Brain microvascular endothelial cell (primary cell): ENCODE results near the gene PRKACA.

ENCODE experiments used
- DNase-seq: peaks from one replicate; pipeline ENCODE4 v3.0.0-alpha.2; 2020
- H3K27ac ChIP-seq: fragments of 250-450 bp; sonication (Bioruptor Pico); 2 replicates; pipeline ENCODE4 v1.5.1; 2020; ENCODE audit warnings: mild to moderate bottlenecking, moderate library complexity
- H3K27me3 ChIP-seq: fragments of 250-450 bp; sonication (Bioruptor Pico); replicated peaks from 2 replicates; pipeline ENCODE4 v1.5.1; 2020; ENCODE audit warnings: mild to moderate bottlenecking
- H3K36me3 ChIP-seq: fragments of 250-450 bp; sonication (Bioruptor Pico); replicated peaks from 2 replicates; pipeline ENCODE4 v1.5.1; 2020; ENCODE audit warnings: mild to moderate bottlenecking
- H3K4me3 ChIP-seq: 2 replicates; pipeline ENCODE4 v1.5.1; 2011; ENCODE audit warnings: low read depth, mild to moderate bottlenecking, control low read depth, low read length, moderate library complexity
- CTCF ChIP-seq: IDR thresholded peaks from 2 replicates; pipeline ENCODE4 v1.5.1; 2011; ENCODE audit warnings: low read depth, mild to moderate bottlenecking, moderate library complexity, low read length, control low read depth, inconsistent platforms; ENCODE audit errors: missing control alignments
- in situ Hi-C: cut with HindIII; loops from 2 replicates; pipeline ENCODE4 v1.10.0; 2017; ENCODE audit warnings: low sequenced_read_pairs, low pct_ligation_motif_present

Gene PRKACA

GRCh38 chr19:14055396-14055795 lies 62.2 kb downstream of the PRKACA start:
- Histone ChIP-seq H3K27ac (no peak overlapping the region), H3K4me3 (no peak overlapping the region), H3K27me3 (peaks cover 11% of the 10 kb centered on the region), H3K36me3 (no peaks in the 10 kb centered on the region)
- no peak for DNase-seq
- no peak for TF ChIP-seq CTCF
- in situ Hi-C loops: no loop called here

GRCh38 chr19:14054721-14055120 lies 62.8 kb downstream of the PRKACA start:
- in situ Hi-C loops: no loop called here
- H3K27ac ChIP-seq: no peak overlapping the region
- no peak for DNase-seq
- no peak for TF ChIP-seq CTCF
- H3K36me3 ChIP-seq: no peaks in the 10 kb centered on the region
- H3K27me3 ChIP-seq: peaks cover 10% of the 10 kb centered on the region
- H3K4me3 ChIP-seq: no peak overlapping the region

GRCh38 chr19:14054099-14054498 lies 63.5 kb downstream of the PRKACA start:
- no peak for DNase-seq
- in situ Hi-C loops: no loop called here
- no peaks in the 10 kb centered on the region for H3K36me3 ChIP-seq
- H3K27ac ChIP-seq: no peak overlapping the region
- no peak overlapping the region for H3K4me3 ChIP-seq
- TF ChIP-seq CTCF: no peak
- H3K27me3 ChIP-seq: peaks cover 9% of the 10 kb centered on the region

GRCh38 chr19:14053500-14053899 lies 64.1 kb downstream of the PRKACA start:
- H3K36me3 ChIP-seq: no peaks in the 10 kb centered on the region
- peaks cover 3% of the 10 kb centered on the region for H3K27me3 ChIP-seq
- H3K4me3 ChIP-seq: no peak overlapping the region
- in situ Hi-C loops: no loop called here
- no peak overlapping the region for H3K27ac ChIP-seq
- no peak for DNase-seq
- no peak for TF ChIP-seq CTCF

GRCh38 chr19:14053032-14053431 lies 64.5 kb downstream of the PRKACA start:
- Histone ChIP-seq H3K36me3 (no peaks in the 10 kb centered on the region), H3K27ac (no peak overlapping the region), H3K27me3 (no peaks in the 10 kb centered on the region), H3K4me3 (no peak overlapping the region)
- no peak for TF ChIP-seq CTCF
- in situ Hi-C loops: no loop called here
- DNase-seq: no peak

GRCh38 chr19:14052470-14052869 lies 65.1 kb downstream of the PRKACA start:
- no peak for DNase-seq

More at GRCh38 chr19:14052470-14052869, 65.1 kb downstream of the PRKACA start:
- no peak for TF ChIP-seq CTCF
- H3K36me3 ChIP-seq: no peaks in the 10 kb centered on the region
- in situ Hi-C loops: no loop called here
- no peaks in the 10 kb centered on the region for H3K27me3 ChIP-seq
- H3K27ac ChIP-seq: no peak overlapping the region
- H3K4me3 ChIP-seq: no peak overlapping the region
